ENCODE results near the gene MPRIP. TPM values are rescaled to one million over a fixed set of nuclear protein-coding genes. Genes with fewer than 3 reads are reported as not detected.

MPRIP gene
- total RNA-seq, 1 donor from 2014 or later, result 103 TPM

- peak; percentile 27 for DNase-seq (ENCODE audit: low read depth)
Observed at GRCh38 chr17:17205368-17206123, 163.3 kb downstream of the MPRIP start.

- peak; percentile 26 for DNase-seq (ENCODE audit: low read depth)
Observed at GRCh38 chr17:17206124-17206912, 164.1 kb downstream of the MPRIP start, which contains the start of gene PLD6. Gene PLD6 (minus strand): TSS chr17:17206333. CDS start chr17:17206286, 47 bp downstream.

- no peak for DNase-seq (ENCODE audit: low read depth)
Observed at GRCh38 chr17:17206913-17207335, 164.7 kb downstream of the MPRIP start.

DNA sequence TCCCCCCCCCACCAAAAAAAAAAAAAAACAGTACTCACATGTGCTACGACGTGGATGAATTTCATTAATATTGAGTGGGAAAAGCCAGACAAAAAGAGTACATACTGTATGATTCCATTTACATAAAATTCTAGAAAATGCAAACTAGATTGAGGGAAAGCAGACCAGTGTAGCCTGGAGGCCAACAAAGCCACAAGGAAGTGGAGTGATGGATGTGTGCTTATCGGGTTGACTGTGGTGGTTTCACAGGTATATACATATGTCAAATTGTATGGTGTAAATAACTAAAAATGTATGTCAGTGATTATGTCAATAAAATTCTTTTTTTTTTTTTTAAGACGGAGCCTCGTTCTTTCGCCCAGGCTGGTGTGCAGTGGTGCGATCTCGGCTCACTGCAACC lies 165.7 kb downstream of the MPRIP start:
- DNase-seq (ENCODE audit: low read depth), result no peak

- no peak for DNase-seq (ENCODE audit: low read depth)
Observed at GRCh38 chr17:17213775-17214174, 171.5 kb downstream of the MPRIP start.

- no peak for DNase-seq (ENCODE audit: low read depth)
Observed at GRCh38 chr17:17214646-17215436, 172.6 kb downstream of the MPRIP start.

GRCh38 chr17:17215575-17215974 lies 173.3 kb downstream of the MPRIP start:
- no peak for DNase-seq (ENCODE audit: low read depth)

DNA sequence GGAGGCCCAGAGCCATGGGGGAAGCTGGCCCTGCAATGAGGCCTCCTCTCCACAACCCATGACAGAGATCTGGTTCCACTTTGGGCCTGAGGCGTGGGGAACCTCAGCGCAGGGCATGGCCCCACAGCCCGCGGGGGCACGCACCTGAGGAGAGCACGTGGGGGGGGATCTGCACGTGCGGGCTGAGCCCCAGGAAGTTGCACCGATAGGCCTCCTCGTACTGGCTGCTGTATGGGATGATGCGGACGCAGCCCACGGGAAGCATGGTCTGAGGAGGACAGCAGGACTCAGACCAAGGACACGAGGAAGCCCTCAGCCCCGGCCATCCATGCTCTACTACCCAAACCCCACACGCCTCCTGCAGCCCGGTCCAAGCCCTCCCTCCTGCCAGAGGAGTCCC lies 174.0 kb downstream of the MPRIP start:
- no peak for DNase-seq (ENCODE audit: low read depth)

DNA sequence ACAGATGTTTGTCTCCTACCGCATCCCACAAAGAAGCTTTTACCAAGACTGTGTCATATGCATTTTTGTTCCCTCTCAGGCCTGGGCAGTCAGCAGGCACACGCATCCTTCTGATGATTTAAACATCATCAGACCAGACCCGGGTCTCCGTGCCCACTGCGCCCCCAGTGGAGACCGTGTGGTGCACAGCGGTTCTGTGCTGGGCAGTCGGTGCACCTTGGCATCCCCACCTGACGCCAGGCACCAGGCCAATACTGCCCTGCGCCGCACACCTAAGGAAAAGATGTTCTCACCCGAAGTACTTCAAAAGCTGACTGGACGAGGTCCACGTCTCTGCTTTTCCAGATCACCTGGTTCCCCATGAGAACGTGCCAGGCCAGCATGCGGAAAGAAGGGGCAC lies 174.5 kb downstream of the MPRIP start:
- DNase-seq (ENCODE audit: low read depth), result no peak

GRCh38 chr17:17217995-17218394 lies 175.7 kb downstream of the MPRIP start:
- DNase-seq (ENCODE audit: low read depth), result no peak

GRCh38 chr17:17220529-17220928 lies 178.3 kb downstream of the MPRIP start:
- DNase-seq (ENCODE audit: low read depth), result no peak

DNA sequence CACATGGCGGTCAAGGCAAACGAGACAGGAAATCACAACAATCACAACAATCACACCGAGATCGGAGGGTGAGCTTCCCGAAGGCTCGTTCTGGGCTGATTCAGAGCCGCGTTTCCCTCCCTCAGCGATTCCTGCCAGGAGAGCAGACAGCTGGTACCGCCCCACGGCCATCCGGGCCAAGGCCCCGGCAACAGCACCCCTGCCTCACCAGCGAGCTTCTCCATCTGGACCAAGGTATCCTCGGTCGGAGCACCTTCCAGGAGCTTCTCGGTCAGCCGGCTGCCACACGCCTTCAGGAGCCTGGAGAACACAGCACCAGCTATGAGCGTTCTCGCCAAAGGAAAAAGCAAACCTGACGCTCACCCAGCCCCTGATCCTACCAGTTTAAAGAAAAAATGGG lies 179.1 kb downstream of the MPRIP start:
- DNase-seq (ENCODE audit: low read depth), result no peak

- no peak for DNase-seq (ENCODE audit: low read depth)
Observed at GRCh38 chr17:17223736-17224135, 181.5 kb downstream of the MPRIP start.

GRCh38 chr17:17224137-17224536 lies 181.9 kb downstream of the MPRIP start:
- DNase-seq (ENCODE audit: low read depth), result no peak

DNA sequence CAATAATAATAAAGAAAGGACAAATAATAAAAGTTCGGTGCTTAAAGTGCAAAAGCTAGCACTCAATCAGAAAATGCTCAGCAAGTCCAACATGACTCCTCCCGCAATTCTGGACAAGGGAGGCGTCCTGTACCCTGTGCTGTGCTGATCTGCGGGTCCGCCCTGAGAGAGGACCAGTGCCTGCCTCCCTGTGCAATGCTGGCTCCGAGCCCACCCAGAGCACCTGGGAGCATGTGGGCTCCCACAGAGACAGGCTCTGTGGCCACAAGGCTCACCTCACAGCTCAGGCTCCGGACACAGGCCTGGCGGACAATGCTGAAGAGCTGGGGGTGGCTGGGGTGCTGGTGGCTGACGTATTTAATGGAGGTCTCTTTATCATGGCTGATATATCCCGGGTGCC lies 183.6 kb downstream of the MPRIP start:
- no peak for DNase-seq (ENCODE audit: low read depth)

GRCh38 chr17:17226451-17227265 lies 184.4 kb downstream of the MPRIP start:
- DNase-seq (ENCODE audit: low read depth), result no peak

- no peak for DNase-seq (ENCODE audit: low read depth)
Observed at GRCh38 chr17:17227608-17228520, 185.6 kb downstream of the MPRIP start.

DNA sequence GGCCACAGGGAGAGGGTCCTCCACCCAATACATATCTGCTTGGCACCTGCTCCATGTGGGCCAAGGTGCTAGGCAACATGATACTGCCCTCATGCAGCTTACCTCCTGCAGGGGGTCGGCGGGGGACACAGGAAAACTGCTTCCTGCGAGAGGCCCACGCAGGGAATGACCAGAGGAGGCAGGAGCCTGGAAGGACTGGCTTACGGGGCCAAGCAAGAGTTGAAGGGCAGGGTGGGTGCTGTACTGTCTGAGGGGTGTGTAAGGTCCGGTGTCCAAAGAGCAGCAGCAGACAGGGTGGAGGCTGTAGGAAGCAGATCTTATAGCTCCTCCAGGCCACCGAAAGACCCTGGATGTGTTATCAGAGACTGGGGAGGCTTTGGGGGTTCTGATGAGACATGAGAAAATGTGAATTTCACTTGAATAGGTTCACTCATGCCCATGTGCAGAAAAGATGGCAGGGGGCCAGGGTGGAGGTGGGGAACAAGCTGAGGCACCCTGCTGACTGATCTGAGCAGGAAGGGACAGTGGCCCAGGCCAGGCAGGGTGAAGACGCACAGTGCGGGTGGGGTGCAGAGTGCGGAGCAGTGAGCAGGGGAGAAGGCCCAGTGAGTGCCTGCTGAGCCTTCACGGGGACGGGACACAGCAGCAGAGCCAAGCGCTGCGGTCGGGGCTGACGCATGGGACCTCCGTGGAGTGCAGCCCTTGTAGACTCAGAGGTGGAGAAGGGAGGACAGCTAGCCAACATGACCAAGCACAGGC lies 186.4 kb downstream of the MPRIP start:
- DNase-seq (ENCODE audit: low read depth), result no peak

Data from renal cortical epithelial cell (primary cell).